Measurements from ENCODE around the gene FGD6. TPM values are rescaled to one million over a fixed set of nuclear protein-coding genes. Genes with fewer than 3 reads are reported as not detected.
"Not testable (repeated sequence)": the region's sequence is repeated elsewhere in the genome, so short reads cannot be mapped to it uniquely, and the experiment has no call there.

FGD6 gene
- total RNA-seq, 1 donor from 2014 or later = 33.9 TPM

GRCh38 chr12:95205016-95205624 is 12.1 kb downstream of the FGD6 start:
- DNase-seq (ENCODE audit: low read depth) = no peak

GRCh38 chr12:95204141-95204866 is 13.0 kb downstream of the FGD6 start:
- DNase-seq (ENCODE audit: low read depth) = peak; percentile 97

GRCh38 chr12:95203487-95204030 is 13.7 kb downstream of the FGD6 start:
- DNase-seq (ENCODE audit: low read depth) = no peak

GRCh38 chr12:95202691-95203486 is 14.4 kb downstream of the FGD6 start:
- no peak for DNase-seq (ENCODE audit: low read depth)

GRCh38 chr12:95201056-95201670 is 16.1 kb downstream of the FGD6 start:
- DNase-seq (ENCODE audit: low read depth) = no peak

- DNase-seq (ENCODE audit: low read depth) = no peak
Observed at GRCh38 chr12:95200128-95200894, 17.0 kb downstream of the FGD6 start.

GRCh38 chr12:95198914-95199313 is 18.4 kb downstream of the FGD6 start:
- DNase-seq (ENCODE audit: low read depth) = peak; percentile 64

GRCh38 chr12:95197636-95198035 is 19.6 kb downstream of the FGD6 start:
- no peak for DNase-seq (ENCODE audit: low read depth)

GRCh38 chr12:95196875-95197569 is 20.2 kb downstream of the FGD6 start:
- DNase-seq (ENCODE audit: low read depth) = not testable (repeated sequence)

- no peak for DNase-seq (ENCODE audit: low read depth)
Observed at GRCh38 chr12:95195122-95195521, 22.1 kb downstream of the FGD6 start.

GRCh38 chr12:95193139-95193538 is 24.1 kb downstream of the FGD6 start:
- DNase-seq (ENCODE audit: low read depth) = no peak

- no peak for DNase-seq (ENCODE audit: low read depth)
Observed at GRCh38 chr12:95192271-95192670, 25.0 kb downstream of the FGD6 start.

- no peak for DNase-seq (ENCODE audit: low read depth)
Observed at GRCh38 chr12:95191060-95191696, 26.1 kb downstream of the FGD6 start.

- DNase-seq (ENCODE audit: low read depth) = no peak
Observed at GRCh38 chr12:95187865-95188415, 29.3 kb downstream of the FGD6 start.

GRCh38 chr12:95185854-95186253 is 31.4 kb downstream of the FGD6 start:
- no peak for DNase-seq (ENCODE audit: low read depth)

GRCh38 chr12:95185072-95185471 is 32.2 kb downstream of the FGD6 start:
- no peak for DNase-seq (ENCODE audit: low read depth)

- DNase-seq (ENCODE audit: low read depth) = no peak
Observed at GRCh38 chr12:95184121-95184520, 33.1 kb downstream of the FGD6 start.

GRCh38 chr12:95182868-95183415 is 34.3 kb downstream of the FGD6 start:
- DNase-seq (ENCODE audit: low read depth) = peak; percentile 47

GRCh38 chr12:95181103-95181502 is 36.2 kb downstream of the FGD6 start:
- DNase-seq (ENCODE audit: low read depth) = no peak
